ENCODE results near the gene VPS52.

Gene VPS52, protein sequence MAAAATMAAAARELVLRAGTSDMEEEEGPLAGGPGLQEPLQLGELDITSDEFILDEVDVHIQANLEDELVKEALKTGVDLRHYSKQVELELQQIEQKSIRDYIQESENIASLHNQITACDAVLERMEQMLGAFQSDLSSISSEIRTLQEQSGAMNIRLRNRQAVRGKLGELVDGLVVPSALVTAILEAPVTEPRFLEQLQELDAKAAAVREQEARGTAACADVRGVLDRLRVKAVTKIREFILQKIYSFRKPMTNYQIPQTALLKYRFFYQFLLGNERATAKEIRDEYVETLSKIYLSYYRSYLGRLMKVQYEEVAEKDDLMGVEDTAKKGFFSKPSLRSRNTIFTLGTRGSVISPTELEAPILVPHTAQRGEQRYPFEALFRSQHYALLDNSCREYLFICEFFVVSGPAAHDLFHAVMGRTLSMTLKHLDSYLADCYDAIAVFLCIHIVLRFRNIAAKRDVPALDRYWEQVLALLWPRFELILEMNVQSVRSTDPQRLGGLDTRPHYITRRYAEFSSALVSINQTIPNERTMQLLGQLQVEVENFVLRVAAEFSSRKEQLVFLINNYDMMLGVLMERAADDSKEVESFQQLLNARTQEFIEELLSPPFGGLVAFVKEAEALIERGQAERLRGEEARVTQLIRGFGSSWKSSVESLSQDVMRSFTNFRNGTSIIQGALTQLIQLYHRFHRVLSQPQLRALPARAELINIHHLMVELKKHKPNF

DNA sequence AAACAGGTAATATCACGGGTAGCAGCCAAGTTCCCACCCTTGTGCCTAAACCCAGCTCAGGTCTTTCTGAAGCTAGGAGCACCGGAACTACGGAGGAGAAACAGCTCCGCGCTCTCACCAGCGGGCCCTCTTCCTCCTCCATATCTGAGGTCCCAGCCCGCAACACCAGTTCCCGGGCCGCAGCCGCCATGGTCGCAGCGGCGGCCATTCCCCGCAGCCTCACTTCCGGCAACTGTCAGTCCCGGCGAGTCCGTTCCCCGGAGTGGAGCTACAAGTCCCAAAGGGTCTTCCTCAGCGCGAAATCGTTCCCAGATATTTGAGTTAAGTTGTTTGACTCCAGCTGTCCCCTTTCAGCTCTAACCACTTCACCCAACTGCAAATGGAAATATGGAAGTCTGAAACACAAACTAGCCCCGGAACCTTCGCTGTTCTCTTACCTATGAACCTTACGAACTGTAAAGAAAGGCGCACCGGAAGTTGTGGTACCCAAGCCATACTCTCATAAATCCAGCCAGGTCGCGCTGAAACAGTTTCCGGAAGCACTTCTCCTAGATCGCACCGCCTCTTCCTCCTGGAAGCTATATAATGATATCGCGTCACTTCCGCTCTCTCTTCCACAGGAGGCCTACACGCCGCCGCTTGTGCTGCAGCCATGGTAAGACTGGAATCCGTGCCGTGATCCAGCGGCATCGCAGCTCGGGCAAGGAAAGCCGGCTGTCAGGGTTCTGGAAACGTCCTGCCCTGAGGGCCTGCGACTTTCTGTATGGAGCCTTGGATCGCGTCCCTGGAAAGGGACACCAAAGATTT lies at the start of gene VPS52, which contains the start of gene RPS18:
TSS of gene VPS52 (minus strand) at position 409 of the 807 bp plus-strand sequence. CDS start at position 208, 201 bp downstream.
TSS of gene RPS18 (plus strand) at position 608 of the 807 bp plus-strand sequence. CDS start at position 653, 45 bp downstream.
- DNase-seq, result peak; percentile 86 to 91

DNA sequence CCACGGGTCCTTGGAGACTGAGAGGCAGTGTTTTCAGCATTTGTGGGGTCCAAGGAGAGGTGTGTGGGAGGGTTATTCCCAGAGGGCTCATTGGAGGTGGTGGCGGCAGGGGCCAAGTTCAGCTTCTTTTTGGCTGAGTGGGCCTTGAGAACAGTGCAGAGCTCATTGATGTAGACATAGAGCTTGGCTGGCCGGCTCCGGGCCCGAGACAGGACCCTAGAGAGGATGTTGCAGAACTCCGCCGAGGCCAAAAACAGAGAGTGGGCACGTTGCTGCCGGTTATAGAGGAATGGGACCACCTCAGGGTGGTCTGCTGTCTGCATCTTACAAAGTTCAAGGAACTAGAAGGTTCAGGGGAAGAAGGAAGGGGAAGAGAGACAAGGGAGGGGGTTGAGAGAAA lies 49.6 kb upstream of the VPS52 start:
- DNase-seq, result no peak

DNA sequence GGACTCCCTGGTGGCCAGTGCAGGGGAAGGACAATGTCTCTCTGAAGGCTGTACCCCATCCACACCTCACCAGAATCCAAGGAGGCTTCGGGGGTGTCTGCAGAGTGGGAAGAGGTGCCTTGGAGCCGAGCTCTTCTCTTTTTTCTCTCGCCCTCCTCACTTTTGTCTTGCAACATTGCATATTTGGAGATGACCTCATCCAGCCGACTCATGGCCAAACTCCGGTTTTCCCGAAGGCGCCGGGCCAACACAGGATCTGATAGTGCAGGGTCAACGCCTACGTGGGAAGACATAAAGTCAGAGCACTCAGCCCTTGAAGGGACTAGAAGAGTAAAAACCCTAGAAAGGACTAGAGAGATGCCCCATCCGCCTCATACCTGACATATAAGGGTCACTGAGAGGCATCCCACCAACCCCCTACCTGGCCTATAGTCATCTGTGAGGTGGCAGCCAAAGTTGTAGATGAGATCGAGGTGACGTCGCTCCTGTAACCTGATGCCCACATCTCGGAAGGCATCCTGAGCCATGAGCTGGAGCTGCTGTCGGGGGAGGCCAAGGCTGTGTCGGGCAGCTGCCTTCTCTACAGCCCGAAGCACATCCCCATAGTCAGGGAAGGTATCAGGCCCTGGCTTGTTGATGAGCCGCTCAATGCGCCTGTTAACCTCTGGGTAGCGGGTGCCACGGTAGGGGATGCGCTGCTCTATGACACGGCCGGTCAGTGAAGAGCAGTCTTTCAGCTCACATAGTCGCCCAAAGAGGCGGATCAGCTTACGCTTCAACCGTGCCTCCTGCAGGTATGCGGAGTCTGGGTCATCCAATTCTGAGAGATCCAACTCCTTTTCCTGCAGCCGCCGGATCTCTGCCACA lies 48.9 kb upstream of the VPS52 start:
- DNase-seq, result no peak

DNA sequence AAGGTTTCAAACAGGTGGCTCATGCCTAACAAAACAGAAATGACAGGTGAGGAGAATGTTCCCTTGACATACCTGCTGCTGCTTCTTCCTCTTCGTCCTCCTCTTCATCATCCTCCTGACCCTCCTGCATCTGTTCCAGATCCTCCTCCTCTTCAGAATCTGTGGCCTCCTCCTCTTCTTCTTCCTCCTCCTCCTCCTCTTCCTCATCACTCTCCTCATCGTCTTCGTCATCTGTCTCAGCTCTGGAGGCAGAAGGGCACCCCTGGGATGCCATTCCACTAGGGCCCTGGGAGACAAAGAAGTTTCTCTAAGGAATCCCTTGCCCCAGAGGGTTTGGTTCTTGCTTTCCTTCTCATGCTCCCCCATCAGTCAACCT lies 48.3 kb upstream of the VPS52 start:
- no peak for DNase-seq

DNA sequence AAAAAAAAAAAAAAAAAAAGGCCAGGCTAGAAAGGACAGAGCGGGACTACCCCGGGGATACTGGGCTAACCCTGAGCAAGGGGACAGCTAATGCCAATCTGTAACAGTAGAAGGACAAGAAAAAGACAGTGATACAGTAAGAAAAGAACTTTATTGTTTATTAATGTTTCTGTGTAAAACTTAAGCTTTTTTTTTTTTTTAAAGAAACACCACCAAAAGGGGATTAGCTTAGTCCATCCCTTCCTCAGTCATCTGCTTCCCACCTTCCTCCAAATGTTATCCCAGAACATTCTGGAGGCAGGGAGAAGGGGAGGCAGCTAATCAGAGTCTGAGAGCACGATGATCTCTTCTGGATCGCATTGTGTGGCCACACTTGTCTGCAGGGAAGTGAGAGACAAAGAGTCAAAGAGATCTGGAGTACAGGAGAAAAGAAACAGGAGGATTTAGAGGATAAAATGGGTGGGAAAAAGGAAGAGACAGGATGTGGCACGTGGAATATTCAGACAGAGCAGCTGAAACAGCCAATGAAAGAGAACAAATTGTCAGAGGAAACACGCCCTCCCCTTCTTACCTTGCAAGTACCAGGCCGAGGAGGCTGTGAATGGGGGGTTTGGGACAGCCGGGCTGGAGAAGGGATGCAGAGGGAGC lies 46.9 kb upstream of the VPS52 start:
- no peak for DNase-seq

DNA sequence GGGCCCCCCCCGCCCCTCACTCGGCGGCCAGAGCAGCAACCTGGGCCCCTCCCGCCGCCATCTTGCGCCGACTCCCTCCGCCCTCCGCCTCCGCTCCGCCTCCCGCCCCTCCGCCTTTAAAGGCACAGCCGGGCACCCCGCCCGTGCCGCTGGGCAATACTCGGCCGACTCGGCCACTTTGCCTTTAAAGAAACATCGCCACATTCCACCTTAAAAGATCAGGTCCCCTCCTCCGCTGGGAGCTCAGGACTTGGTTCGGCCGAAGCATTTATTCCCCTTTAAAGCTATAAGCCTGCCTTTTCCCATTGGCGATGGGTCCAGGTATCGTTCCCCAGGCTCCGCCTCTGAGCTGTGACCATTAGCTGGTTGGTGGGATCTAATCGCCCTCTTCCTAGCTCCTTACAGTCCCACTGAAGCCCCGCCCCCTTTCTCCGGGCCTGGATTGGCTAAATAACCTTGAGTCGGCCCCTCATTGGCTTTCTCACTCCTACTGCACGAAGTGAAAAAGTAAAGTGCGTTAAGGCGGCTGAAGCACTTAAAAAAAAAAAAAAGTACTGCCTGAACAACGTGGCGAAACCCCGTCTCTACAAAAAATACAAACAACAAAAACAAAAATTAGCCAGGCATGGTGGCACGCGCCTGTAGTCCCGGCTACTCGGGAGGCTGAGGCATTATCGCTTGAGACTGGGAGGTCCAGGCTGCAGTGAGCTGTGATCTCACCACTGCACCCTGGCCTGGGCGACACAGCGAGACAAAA lies 46.2 kb upstream of the VPS52 start, which contains the start of gene ZBTB22:
TSS of gene ZBTB22 (minus strand) at position 76 of the 757 bp plus-strand sequence. CDS start 828 bp downstream, outside the sequence.
- DNase-seq, result peak; percentile 98

DNA sequence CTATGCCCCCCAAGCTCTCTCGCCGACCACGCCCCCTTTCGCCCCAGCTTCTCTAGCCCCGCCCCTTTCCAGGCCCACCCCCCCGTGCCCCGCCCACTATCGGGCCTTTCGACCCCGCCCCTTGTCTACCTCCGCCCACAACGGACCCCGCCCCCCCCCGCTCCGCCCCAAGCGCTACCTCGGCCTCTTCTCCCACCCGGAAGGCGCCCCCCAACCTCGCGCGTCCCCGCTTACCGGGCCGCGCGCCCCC lies 45.7 kb upstream of the VPS52 start:
- DNase-seq, result no peak

DNA sequence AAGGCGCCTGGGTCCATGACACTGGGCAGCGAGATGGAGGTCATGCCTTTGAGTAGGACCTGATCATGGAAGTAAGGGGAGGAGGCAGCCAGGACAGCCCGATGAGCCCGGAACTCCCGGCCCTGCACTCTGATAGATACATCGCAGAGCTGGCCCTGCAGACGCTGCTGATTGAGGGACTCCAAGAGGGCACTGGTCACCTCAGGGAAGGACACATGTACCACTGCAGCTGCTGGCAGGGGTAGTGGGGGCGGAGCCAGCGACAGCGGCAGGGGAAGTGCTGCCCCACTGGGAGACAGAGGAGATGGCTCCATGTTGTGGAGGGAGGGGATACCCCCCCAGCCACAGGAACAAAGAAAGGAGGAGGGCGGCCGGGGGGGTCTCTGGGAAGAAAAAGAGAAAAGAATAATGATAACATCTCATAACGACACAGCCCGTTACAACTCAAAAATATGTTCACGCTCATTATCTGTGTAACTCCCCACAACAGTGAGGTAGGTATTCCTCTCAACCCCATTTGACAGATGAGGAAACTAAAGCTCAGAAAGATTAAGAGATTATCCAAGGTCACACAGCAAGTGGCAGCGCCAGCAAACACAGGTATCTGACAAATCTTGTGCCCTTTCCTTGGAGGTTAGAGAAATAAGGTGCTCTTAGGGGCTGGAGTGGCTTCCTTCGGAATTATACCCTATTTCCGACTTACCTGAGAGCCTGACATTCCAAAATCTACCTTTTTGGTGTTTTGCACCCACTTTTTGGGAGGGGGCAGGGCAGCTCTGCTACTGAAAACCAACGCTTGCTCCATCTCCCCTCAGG lies 45.1 kb upstream of the VPS52 start:
- DNase-seq, result no peak

DNA sequence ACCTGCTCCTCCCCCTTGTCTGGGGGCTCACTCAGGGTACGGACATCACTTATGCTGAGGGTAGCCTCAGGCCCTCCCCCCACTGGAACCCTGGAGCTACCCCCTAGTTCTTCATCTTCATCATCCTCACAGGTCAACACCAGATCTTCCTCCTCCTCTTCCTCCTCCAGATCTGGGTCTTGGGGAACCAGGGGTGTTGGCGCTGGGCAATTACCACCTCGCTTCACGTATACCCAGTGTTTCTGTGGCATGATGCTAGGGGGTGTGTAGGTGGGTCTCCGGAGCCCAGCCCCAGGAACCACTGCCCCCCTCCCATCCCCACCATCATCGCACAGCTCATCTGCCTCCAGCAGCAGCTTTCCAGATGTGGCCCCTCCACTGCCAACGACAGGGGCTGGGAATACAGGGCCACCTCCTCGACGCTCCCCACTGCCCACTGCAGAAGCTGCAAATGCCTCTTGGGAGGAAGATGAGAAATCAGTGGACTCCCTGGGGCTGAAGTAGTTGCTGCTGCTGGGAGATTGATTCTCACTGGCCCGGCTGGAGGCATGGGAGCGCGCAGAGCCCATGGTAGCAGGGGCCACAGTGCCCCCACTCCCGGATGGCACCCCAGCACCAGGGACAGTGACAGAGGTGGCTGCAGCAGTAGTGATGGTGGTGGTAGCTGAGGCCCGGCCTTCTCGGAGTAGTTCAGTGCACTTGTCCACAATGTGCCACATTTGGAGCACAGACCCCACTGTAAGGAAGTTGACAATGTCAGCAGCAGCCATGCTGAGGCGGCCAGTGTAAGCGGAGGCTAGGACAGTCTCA lies 44.3 kb upstream of the VPS52 start:
- DNase-seq, result no peak

DNA sequence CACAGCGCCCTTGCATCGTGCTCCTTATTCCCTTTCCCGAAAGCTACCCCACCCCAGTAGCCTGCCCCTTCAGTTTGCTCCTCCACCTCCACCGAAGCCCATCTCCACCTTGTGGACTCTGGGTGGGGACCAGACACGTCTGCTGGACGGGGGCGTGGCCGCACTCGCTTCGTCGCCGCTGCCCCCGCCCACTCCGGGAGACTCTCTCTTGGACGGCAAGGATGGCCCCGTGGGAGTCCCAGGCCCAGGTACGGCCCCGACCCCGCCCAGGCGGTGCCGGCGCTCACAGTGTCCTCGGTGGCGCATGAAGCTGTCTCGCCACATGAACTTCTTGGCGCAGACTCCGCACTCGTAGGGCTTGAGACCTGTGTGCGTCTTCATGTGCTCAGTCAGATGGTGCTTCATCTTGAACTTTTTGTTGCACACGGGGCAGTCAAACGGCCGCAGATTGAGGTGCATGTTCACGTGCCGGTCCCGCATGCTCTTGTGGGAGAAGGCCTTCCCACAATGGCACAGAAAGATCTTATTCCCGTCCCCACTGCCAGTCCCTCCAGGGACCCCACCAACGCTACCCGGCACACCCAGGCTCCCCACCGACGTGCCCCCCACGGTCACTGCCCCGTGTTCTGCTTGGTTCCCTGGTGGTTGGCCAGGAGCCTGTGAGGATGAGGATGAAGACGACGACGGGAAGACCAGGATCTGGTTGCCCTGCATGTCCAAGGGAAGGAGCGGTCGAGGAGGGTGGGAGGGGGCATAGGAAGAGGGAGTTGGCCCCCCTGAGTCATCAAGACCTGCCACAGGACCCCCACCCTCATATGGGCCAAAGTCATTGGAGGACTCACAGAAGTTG lies 43.5 kb upstream of the VPS52 start:
- peak; percentile 28 to 31 for DNase-seq

DNA sequence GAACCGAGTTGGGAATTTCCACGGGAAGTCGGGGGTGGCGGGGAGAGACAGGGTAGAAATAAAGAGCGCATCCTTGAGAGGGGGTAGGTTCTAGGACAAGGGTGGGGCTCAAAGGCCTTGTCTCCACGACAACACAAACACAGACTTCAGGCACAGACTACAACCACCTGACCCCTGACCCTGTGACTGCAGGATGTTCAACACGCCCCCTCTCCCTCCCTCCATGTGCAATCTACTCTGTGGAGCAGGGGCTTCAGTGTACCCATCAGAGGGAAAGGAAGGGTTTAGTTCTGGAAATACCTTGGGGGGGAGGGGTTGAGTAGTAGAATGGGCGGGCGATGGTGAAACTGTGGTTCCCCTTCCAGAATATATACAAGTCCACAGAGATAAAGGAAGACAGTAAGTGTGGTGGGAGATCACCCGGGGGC lies 42.9 kb upstream of the VPS52 start:
- peak; percentile 58 to 73 for DNase-seq

DNA sequence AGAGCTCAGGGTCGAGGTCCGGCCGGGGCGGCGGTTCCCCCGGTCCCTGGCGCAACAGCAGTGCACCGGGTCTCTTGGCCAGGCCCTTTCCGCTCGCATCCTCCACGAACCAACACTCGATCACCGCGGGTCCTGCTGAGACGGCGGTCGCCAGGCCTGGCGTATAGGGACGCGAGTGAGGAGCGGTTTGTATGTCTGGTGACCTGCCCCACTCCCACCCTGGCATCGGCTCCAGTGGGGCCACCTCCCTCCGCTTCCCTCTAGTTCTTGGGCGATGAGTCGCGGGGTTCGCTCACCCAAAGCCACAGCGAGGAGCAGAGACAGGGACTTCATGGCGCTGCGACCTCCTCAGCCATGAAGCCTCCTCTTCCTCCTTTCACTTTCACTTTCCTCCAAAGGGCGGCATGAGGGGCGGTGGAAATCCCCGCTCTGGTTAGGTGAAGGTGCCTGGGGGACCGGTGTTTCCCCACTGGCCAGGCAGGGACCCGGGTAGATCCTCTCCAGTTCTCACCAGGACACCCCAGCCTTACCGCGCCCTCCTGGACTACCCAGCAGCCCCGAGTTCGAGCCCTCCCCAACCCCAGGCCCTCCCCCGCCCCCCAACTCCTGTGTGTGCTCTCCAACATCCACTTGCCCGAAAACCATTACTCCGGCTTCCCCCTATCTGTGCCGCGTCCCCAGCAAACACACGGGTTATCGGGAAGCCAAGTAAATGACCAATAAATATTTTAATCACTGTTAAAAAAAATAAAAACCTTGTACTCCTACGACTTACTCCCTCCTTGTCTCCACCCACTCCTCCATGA lies 42.2 kb upstream of the VPS52 start, which contains the start of gene TAPBP:
TSS of gene TAPBP (minus strand) at position 370 of the 806 bp plus-strand sequence. CDS start at position 333, 37 bp downstream.
- DNase-seq, result peak; percentile 86 to 88

DNA sequence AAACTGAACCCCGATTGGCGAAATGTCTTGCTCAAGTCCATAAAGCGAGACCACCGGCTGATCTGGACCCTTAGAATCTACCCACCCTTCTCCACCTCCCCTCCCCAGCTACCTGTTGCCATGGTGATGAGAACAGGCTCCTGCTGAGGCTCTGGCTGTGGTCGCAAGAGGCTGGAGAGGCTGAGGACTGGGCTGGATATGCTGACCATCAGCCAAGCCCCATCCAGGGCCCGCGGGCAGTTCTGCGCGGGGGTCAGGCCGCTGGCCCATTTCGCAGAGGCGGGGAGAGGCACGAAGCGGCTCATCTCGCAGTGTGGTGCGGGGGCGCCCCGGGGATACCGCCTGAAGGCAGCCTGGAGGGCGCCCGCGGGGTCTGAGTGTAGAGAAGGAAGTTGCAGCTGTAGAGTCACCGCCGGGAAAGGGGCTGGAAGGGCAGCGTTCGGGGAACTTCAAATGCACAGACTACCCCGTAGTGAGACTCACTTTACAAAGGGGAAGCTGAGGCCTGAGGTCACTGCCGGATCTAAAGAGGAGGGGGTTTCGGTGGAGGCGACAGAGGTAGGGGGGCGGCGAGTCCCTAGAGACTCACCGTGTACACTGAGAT lies 41.5 kb upstream of the VPS52 start:
- peak; percentile 49 to 61 for DNase-seq

DNA sequence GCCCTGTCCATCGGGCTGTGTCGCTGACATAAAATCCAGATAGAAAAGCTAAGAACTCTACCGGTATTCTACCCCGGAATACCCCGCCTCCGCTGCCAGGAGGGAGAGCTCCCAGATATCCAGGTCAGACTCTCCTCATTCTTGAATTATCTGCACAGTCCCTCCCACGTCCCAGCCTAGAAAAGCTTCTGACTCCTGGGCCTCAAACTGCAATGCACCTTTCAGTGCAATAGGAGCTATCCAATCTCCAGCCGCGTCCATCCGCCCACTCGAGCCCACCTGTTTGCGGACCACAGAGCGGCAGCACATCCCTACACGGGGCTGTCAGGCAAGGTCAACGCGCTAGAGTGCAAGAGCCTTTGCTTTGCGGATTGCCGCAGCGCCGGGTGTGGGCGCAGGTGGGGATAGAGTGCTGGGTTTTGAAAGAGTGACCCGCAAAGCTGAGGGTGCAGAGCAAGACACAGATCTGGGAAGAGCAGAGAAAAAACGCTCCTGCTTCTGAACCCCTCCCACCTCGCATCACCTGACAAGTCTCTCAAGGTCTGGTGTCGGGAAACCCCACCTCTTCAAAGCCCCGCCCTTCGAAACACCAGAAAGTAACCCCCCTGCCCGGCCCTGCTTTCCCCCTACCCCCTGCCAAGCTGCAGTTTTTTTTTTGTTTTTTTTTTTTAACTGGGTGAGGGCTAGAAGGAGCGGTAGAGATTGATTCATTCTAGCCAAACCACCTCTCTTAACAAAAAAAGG lies 40.9 kb upstream of the VPS52 start:
- peak; percentile 80 to 85 for DNase-seq

DNA sequence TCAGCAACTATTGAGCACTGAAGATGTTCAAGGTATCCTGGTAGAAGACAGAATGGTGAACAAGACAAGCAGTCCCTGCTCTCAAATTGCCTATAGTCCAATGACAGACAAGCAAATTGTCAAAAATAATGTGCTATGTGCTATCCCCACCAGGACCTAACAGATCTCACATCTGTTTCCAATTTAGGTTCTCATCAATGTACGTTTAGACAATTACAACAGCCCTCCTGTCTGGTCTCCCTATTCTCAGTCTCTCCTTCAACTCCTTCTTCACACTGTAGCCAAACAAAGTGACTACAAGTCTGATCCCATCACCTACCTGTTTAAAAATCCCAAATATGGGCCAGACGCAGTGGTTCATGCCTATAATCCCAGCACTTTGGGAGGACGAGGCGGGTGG lies 34.7 kb upstream of the VPS52 start:
- DNase-seq, result no peak

DNA sequence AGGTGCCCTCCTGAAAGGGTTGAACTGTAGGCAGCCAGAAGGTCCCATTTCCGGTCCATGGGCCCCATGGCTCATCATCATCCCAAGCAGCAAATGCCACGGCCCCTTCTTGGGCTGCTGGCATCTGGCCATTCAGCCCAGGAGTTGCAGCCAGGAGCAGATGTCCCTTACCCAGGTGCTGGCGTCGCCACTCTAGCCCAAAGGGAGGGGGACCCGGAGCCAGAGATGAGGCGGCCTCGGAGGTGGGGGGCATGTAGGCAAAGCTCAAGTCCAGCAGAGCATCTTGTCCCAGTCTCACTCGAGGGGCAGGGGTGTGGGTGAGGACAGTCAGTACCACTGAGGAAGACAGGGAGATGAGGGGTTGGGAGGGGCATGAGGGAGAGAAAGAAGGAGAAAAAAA lies 33.4 kb upstream of the VPS52 start:
- DNase-seq, result no peak

Data from activated CD4-positive, alpha-beta T cell treated with anti-CD3 and anti-CD28 coated beads, Interleukin-2, amount 50 U/mL, for 48 hours (primary cell).